Measurements from ENCODE around the gene PIGP. TPM values are rescaled to one million over a fixed set of nuclear protein-coding genes. Genes with fewer than 3 reads are reported as not detected.

Gene PIGP
- total RNA-seq, 1 experiment from 2014 or later: 13.2 TPM

DNA sequence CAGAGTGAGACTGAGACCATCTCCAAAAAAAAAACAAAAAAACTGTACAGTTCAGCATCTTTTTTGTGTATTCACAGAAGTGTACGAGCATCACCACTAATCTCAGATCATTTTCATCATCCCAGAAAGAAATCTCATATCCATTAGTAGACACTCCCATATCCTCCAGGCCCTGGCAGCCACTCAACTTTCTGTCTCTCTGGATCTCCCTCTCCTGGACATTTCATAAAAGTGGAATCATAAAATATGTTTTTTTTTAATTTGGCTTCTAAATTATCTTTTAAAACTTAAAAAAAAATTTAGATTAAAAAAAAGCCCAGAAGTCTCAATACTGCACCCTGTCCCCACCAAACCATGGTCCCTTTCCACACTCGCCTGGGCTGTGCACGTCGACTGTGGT lies 44.3 kb downstream of the PIGP start:
- peaks cover 4 to 5% of the 10 kb centered on the region in 2 experiments for H3K4me1 Mint-ChIP-seq
- TF ChIP-seq, protein P1, sequence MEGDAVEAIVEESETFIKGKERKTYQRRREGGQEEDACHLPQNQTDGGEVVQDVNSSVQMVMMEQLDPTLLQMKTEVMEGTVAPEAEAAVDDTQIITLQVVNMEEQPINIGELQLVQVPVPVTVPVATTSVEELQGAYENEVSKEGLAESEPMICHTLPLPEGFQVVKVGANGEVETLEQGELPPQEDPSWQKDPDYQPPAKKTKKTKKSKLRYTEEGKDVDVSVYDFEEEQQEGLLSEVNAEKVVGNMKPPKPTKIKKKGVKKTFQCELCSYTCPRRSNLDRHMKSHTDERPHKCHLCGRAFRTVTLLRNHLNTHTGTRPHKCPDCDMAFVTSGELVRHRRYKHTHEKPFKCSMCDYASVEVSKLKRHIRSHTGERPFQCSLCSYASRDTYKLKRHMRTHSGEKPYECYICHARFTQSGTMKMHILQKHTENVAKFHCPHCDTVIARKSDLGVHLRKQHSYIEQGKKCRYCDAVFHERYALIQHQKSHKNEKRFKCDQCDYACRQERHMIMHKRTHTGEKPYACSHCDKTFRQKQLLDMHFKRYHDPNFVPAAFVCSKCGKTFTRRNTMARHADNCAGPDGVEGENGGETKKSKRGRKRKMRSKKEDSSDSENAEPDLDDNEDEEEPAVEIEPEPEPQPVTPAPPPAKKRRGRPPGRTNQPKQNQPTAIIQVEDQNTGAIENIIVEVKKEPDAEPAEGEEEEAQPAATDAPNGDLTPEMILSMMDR (conservative IDR thresholded peaks at IDR 0.05): no peak

More for the DNA sequence above, 44.3 kb downstream of the PIGP start:
- H4K5ac ChIP-seq (ENCODE audit: insufficient read length, low read depth, low read length): no peak overlapping the region
- no peak overlapping the region for H3K18ac ChIP-seq (ENCODE audit: insufficient read length, low read depth, low read length)
- H2BK120ac ChIP-seq (ENCODE audit: low read depth, low read length, poor library complexity, severe bottlenecking): no peak overlapping the region
- no peak overlapping the region for H3K4ac ChIP-seq (ENCODE audit: low read depth, low read length)
- H3K4me1 ChIP-seq (ENCODE audit: insufficient read depth, low read length): no peaks in the 10 kb centered on the region; the same call in 1 of the 2 replicates
- H3T11ph ChIP-seq (ENCODE audit: low read length): no peak overlapping the region
- H2BK15ac ChIP-seq (ENCODE audit: low read depth, low read length): no peak overlapping the region
- no peaks in the 10 kb centered on the region for H3K9me3 Mint-ChIP-seq
- H2BK20ac ChIP-seq (ENCODE audit: low read depth, low read length, poor library complexity, severe bottlenecking): no peak overlapping the region
- no peak overlapping the region for H4K8ac ChIP-seq (replicated peaks; ENCODE audit: insufficient read length, low read depth, low read length)
- H2AK5ac ChIP-seq (ENCODE audit: insufficient read length, low read length): no peak overlapping the region
- H3K79me1 ChIP-seq (ENCODE audit: insufficient read depth, low read depth, low read length, poor library complexity, severe bottlenecking): no peaks in the 10 kb centered on the region
- no peak overlapping the region for H3K56ac ChIP-seq (ENCODE audit: insufficient read length, low read depth, low read length)
- no peak overlapping the region for H3K4me2 ChIP-seq (ENCODE audit: insufficient read depth, insufficient read length, low read length)
- no peaks in the 10 kb centered on the region for H3K9me3 ChIP-seq (ENCODE audit: control insufficient read depth, low read depth, low read length)
- no peak overlapping the region for H2AFZ ChIP-seq (ENCODE audit: low read length)
- H3K23me2 ChIP-seq (ENCODE audit: insufficient read length, low read depth, low read length, poor library complexity, severe bottlenecking): no peaks in the 10 kb centered on the region
- H3K14ac ChIP-seq (ENCODE audit: insufficient read depth, low read length): no peak overlapping the region
- no peak overlapping the region for H3K9ac ChIP-seq (ENCODE audit: extremely low read depth, insufficient read length, low read length)
- H3K27me3 ChIP-seq (ENCODE audit: insufficient read depth, low read length): no peaks in the 10 kb centered on the region; the same call in 1 of the 2 replicates
- no peaks in the 10 kb centered on the region for H4K20me1 ChIP-seq (ENCODE audit: control insufficient read depth, insufficient read depth, insufficient read length)
- WGBS (ENCODE audit: extremely low coverage, insufficient read length, low lambda C conversion rate): no CpG with 5 or more reads among the region's 4 CpGs
- peak overlapping the region; percentile 26 for H2BK5ac ChIP-seq (ENCODE audit: insufficient read length, low read length)
- H3K27me3 Mint-ChIP-seq (ENCODE audit: low read depth): peaks cover 43% of the 10 kb centered on the region
- no peak overlapping the region for H3K27ac ChIP-seq (ENCODE audit: insufficient read length, low read depth, low read length)
- H3K79me2 ChIP-seq (ENCODE audit: insufficient read depth, low read length): no peaks in the 10 kb centered on the region
- H3K27ac Mint-ChIP-seq: no peak overlapping the region
- no peak overlapping the region for H3K23ac ChIP-seq (ENCODE audit: insufficient read length, low read depth, low read length)
- no peak overlapping the region for H2BK12ac ChIP-seq (ENCODE audit: insufficient read length, low read depth, low read length)
- DNase-seq: no peak
- no peak overlapping the region for H3K4me3 Mint-ChIP-seq
- H3K36me3 Mint-ChIP-seq (ENCODE audit: insufficient read depth in 1 of 3, low read depth in 3 of 3): no peaks in the 10 kb centered on the region
- no peak overlapping the region for H4K91ac ChIP-seq (ENCODE audit: insufficient read length, low read depth, low read length)

All from H9 (cell line).